Tibial artery (tissue), 4 donors: Measurements from ENCODE around the gene SLC2A13.

Experiments
- DNase-seq, 2 donors: peaks; one replicate each; pipeline ENCODE4 v3.0.0-alpha.2; 2019
- H3K27ac ChIP-seq, 2 donors: fragments of 200-600 bp; sonication (generic) in 1 of 2; 1 replicate in 1 of 2; 2 replicates in 1 of 2; pipeline ENCODE4 v1.5.1; 2018 to 2019; ENCODE audit warnings: mild to moderate bottlenecking in 1 of 2
- H3K27me3 ChIP-seq, 2 donors: fragments of 200-600 bp; sonication (generic) in 1 of 2; one replicate each; pipeline versions ENCODE4 v1.5.1 to v1.6.0; 2016 to 2019
- H3K36me3 ChIP-seq, 3 donors: fragments of 200-600 bp; sonication (generic) in 2 of 3; one replicate each; pipeline ENCODE4 v1.5.1; 2016 to 2019; ENCODE audit warnings: mild to moderate bottlenecking in 2 of 3
- H3K4me1 ChIP-seq, 4 donors: fragments of 200-600 bp; sonication (generic) in 2 of 4; 1 replicate in 3 of 4; 2 replicates in 1 of 4; pipeline ENCODE4 v1.5.1; 2016 to 2019
- H3K4me3 ChIP-seq, 2 donors: fragments of 200-600 bp; sonication (generic) in 1 of 2; 1 replicate in 1 of 2; 2 replicates in 1 of 2; pipeline ENCODE4 v1.5.1; 2018 to 2019; ENCODE audit warnings: mild to moderate bottlenecking in 2 of 2
- H3K9me3 ChIP-seq, 3 donors: fragments of 200-600 bp; sonication (generic) in 1 of 3; one replicate each; pipeline ENCODE4 v1.5.1; 2016 to 2019
- intact Hi-C: fragments of 100-400 bp; cut with DNase I; formaldehyde crosslinking; loops from one replicate; pipeline ENCODE4 v1.15.0; 2023; ENCODE audit warnings: low total_unique reads
- TF ChIP-seq, protein P1 (sequence below), 2 experiments: fragments of 200-600 bp in 1 of 2; fragments of 450-650 bp in 1 of 2; IDR thresholded peaks; one replicate each; pipeline ENCODE4 v1.5.1; 2017 to 2019; ENCODE audit warnings: antibody characterized with exemption in 2 of 2, mild to moderate bottlenecking in 1 of 2, moderate library complexity in 1 of 2

SLC2A13 gene

GRCh38 chr12:39712334-39712733 is 393.5 kb downstream of the SLC2A13 start:
- TF ChIP-seq, protein P1, sequence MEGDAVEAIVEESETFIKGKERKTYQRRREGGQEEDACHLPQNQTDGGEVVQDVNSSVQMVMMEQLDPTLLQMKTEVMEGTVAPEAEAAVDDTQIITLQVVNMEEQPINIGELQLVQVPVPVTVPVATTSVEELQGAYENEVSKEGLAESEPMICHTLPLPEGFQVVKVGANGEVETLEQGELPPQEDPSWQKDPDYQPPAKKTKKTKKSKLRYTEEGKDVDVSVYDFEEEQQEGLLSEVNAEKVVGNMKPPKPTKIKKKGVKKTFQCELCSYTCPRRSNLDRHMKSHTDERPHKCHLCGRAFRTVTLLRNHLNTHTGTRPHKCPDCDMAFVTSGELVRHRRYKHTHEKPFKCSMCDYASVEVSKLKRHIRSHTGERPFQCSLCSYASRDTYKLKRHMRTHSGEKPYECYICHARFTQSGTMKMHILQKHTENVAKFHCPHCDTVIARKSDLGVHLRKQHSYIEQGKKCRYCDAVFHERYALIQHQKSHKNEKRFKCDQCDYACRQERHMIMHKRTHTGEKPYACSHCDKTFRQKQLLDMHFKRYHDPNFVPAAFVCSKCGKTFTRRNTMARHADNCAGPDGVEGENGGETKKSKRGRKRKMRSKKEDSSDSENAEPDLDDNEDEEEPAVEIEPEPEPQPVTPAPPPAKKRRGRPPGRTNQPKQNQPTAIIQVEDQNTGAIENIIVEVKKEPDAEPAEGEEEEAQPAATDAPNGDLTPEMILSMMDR (IDR thresholded peaks at IDR 0.05): no peak
- Histone ChIP-seq H3K27me3 (no peaks in the 10 kb centered on the region), H3K9me3 (no peaks in the 10 kb centered on the region), H3K4me3 (no peak overlapping the region), H3K4me1 (no peaks in the 10 kb centered on the region), H3K36me3 (no peaks in the 10 kb centered on the region), H3K27ac (no peak overlapping the region)
- no peak for DNase-seq
- intact Hi-C loops: no loop called here
